HEK293T (cell line): ENCODE data around the gene SPATA21.

ENCODE experiments used
- ARNT ChIP-seq: fragments of 450-650 bp; IDR thresholded peaks from 2 replicates; pipeline ENCODE4 v1.6.1; 2017; ENCODE audit warnings: mild to moderate bottlenecking
- BHLHE40 ChIP-seq: fragments of 450-650 bp; IDR thresholded peaks from 2 replicates; pipeline ENCODE4 v1.6.1; 2016; ENCODE audit warnings: mild to moderate bottlenecking, moderate library complexity, borderline replicate concordance
- FOXA1 ChIP-seq: fragments of 450-650 bp; IDR thresholded peaks from 2 replicates; pipeline ENCODE4 v1.6.1; 2016; ENCODE audit warnings: mild to moderate bottlenecking
- FOXK2 ChIP-seq: fragments of 450-650 bp; IDR thresholded peaks from 2 replicates; pipeline ENCODE4 v1.6.1; 2016; ENCODE audit warnings: mild to moderate bottlenecking
- HDGF ChIP-seq: fragments of 450-650 bp; IDR thresholded peaks from 2 replicates; pipeline ENCODE4 v1.6.1; 2017; ENCODE audit warnings: antibody characterized with exemption, borderline replicate concordance
- L3MBTL2 ChIP-seq: fragments of 450-650 bp; conservative IDR thresholded peaks from 2 replicates; pipeline ENCODE4 v1.6.1; 2016; ENCODE audit warnings: mild to moderate bottlenecking
- SP1 ChIP-seq: fragments of 450-650 bp; IDR thresholded peaks from 2 replicates; pipeline ENCODE4 v1.6.1; 2017
- TARDBP ChIP-seq: fragments of 450-650 bp; IDR thresholded peaks from 2 replicates; pipeline ENCODE4 v1.6.1; 2016
- ZNF384 ChIP-seq: fragments of 450-650 bp; IDR thresholded peaks from 2 replicates; pipeline ENCODE4 v1.6.1; 2016

- TF ChIP-seq ARNT = no peak
- TF ChIP-seq L3MBTL2 = no peak
- no peak for TF ChIP-seq TARDBP
- TF ChIP-seq BHLHE40 = no peak
- no peak for TF ChIP-seq FOXA1
- TF ChIP-seq SP1 = no peak
- no peak for TF ChIP-seq ZNF384
- no peak for TF ChIP-seq FOXK2
- TF ChIP-seq HDGF = no peak
Observed at GRCh38 chr1:16434501-16434900, 2.7 kb downstream of the SPATA21 start.
